ENCODE data around the gene DSN1. TPM values are rescaled to one million over a fixed set of nuclear protein-coding genes. Genes with fewer than 3 reads are reported as not detected.

The DSN1 gene, protein sequence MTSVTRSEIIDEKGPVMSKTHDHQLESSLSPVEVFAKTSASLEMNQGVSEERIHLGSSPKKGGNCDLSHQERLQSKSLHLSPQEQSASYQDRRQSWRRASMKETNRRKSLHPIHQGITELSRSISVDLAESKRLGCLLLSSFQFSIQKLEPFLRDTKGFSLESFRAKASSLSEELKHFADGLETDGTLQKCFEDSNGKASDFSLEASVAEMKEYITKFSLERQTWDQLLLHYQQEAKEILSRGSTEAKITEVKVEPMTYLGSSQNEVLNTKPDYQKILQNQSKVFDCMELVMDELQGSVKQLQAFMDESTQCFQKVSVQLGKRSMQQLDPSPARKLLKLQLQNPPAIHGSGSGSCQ
- 10 to 100 TPM; 31.9 to 32.0 TPM for total RNA-seq

DNA sequence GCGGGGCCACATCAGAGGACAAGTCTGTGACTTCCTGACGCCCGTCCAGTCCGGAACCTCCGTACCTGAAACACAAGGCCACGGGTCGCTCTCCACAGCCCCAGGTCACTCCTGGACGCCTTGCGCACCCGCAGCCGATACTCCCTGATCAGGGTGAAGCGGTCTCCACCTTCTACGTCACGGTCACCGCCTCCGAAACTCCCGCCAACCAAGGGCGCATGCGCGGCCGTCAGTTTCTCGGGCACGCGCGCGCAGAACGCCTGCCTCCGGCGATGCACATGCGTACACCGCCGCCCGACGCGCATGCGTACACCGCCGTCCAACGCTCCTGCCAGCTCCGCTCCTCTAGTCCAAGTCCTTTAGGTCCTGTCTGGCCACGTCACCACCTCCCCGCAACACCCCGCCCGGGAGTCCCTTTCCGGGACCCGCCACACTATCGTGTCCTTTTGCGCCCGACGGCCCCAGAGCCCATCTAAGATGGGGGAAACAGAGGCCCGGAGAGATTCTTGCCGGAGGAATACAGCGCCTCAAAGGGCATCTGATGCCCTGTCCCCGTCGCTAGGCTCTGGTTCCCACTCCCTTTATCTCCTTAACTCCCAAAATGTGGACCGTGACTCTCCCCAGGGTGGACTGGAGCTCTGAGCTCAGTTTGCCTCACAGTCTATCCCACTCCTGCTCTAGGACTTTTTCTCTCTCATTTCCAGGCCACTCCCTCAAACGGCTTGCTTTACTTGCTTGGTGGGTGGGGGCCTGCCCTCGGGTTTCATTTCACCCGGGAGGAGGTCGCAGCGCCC lies at the start of gene DSN1:
Gene DSN1, minus strand, starts transcription at position 167 of the 794 bp plus-strand sequence. CDS start 2,305 bp downstream, outside the sequence.
- peaks cover 2% of the 10 kb centered on the region for H3K27me3 Mint-ChIP-seq
- peak; percentile 99 for DNase-seq
- CTCF ChIA-PET: interaction anchor here (0.6 to 2.5 kb wide), 26 partner anchors 11 to 535 kb away, joined by 3 to 12 read pairs (median 4); partner anchors contain the start of genes NDRG3, RAB5IF and SLA2
- peaks cover 42% of the 10 kb centered on the region for H3K4me1 Mint-ChIP-seq
- H3K9me3 Mint-ChIP-seq: no peaks in the 10 kb centered on the region
- peak within 1 kb of the TSS; percentile 91 for H3K4me3 Mint-ChIP-seq
- H3K27ac Mint-ChIP-seq: peak within 1 kb of the TSS; percentile 85
- peaks cover 25% of the 10 kb centered on the region for H3K36me3 Mint-ChIP-seq (ENCODE audit: low read depth)
- POLR2A ChIA-PET: interaction anchor here (0.6 to 2.3 kb wide), 29 partner anchors 10 to 1031 kb away, joined by 3 to 13 read pairs (median 3); partner anchors contain the start of genes NDRG3, RAB5IF and SLA2

DNA sequence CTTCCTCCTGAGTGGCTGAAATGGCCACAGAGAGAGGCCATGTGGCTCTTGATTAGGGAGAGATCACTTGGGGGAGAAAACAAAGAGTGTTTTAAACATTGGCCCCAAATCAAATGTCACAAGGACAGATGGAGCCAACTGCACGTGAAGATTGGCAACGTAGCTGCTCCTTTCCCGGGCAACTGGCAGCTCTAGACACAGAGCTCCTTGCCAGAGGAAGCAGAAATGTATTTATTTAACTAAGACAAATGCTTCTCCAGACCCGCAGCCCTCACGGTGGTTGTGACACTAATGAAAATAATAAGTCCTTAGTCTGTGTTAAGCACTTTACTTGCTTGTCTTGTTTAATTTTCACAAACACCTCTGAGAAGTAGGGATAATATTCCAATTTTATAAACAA lies 49.6 kb upstream of the DSN1 start:
- POLR2A ChIA-PET: no interaction called here
- no peak for DNase-seq
- Mint-ChIP-seq H3K27ac (no peak overlapping the region), H3K27me3 (peaks cover 7% of the 10 kb centered on the region), H3K9me3 (no peaks in the 10 kb centered on the region), H3K4me1 (peaks cover 14% of the 10 kb centered on the region), H3K4me3 (no peak overlapping the region), H3K36me3 (ENCODE audit: low read depth) (no peaks in the 10 kb centered on the region)
- CTCF ChIA-PET: no interaction called here

DNA sequence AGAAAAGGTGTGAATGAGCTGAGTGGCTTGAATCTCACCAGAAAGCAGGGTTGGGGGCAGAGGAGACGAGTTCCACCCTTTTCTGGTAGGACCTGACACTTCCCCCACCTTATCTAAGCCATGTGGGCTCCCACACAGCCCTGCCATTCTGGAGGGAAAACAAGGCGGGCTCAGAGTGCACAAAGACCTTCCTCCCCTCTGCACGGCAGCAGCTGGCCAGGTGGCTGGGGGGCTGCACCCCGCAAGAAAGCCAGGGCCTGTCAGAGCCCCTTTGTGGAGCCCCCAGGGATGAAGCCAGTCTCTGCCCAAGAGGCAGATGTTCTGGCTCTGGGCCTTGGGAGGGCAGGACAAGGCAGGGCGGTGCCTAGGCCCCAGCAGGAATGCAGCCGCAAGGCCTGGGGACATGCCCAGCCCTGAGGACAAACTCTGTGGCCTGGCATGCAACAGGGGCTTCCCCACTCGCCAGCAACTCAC lies 48.4 kb upstream of the DSN1 start:
- Mint-ChIP-seq H3K27ac (no peak overlapping the region), H3K36me3 (ENCODE audit: low read depth) (no peaks in the 10 kb centered on the region), H3K9me3 (no peaks in the 10 kb centered on the region), H3K27me3 (peaks cover 7% of the 10 kb centered on the region), H3K4me3 (no peak overlapping the region), H3K4me1 (peaks cover 5% of the 10 kb centered on the region)
- DNase-seq: no peak
- ChIA-PET POLR2A (no interaction called here), CTCF (interaction anchor here (1.3 kb wide), 1 partner anchor 13 kb away, joined by 6 read pairs; no protein-coding TSS in a partner anchor)

DNA sequence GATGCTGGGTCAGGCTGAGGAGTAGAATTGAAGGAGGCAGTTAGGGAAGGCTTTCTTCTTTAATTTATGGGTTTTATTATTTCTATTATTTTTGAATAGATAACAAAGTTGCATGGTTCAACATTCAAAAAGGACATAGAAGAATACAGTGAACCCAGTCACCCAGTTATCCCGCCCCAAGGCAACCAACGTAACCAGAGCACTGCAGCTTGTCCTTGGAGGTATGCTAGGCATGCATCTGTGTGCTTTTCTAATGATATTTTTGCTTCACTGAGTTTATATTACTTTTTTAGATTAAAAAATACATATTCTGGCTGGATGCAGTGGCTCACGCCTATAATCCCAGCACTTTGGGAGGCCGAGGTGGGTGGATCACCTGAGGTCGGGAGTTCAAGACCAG lies 47.4 kb upstream of the DSN1 start:
- H3K27ac Mint-ChIP-seq: no peak overlapping the region
- H3K27me3 Mint-ChIP-seq: peaks cover 7% of the 10 kb centered on the region
- no peak for DNase-seq
- no peaks in the 10 kb centered on the region for H3K36me3 Mint-ChIP-seq (ENCODE audit: low read depth)
- H3K4me1 Mint-ChIP-seq: peaks cover 1% of the 10 kb centered on the region
- CTCF ChIA-PET: interaction anchor here (1.3 kb wide), 1 partner anchor 12 kb away, joined by 6 read pairs; no protein-coding TSS in a partner anchor
- POLR2A ChIA-PET: no interaction called here
- no peak overlapping the region for H3K4me3 Mint-ChIP-seq
- H3K9me3 Mint-ChIP-seq: no peaks in the 10 kb centered on the region

DNA sequence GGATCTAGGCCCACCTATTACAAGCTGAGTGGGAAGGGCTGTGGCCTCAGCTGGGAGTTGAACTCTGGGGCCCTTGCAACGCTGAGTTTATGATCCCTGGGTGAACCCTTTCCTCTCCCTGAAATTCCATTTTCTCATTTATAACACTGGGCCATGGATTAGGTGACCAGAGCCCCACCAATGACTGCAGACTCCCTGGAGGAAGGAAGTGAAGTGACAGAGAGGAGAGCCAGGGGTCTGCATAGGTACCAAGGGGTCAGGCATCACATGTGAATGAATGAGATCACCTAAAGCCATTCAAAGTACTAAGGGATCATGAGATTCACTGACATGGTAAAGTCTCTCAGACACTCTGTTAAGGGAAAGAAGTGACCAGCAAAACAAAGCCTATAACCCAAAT lies 46.5 kb upstream of the DSN1 start:
- DNase-seq: no peak
- Mint-ChIP-seq H3K27ac (no peak overlapping the region), H3K9me3 (no peaks in the 10 kb centered on the region), H3K27me3 (peaks cover 7% of the 10 kb centered on the region), H3K36me3 (ENCODE audit: low read depth) (no peaks in the 10 kb centered on the region), H3K4me1 (no peaks in the 10 kb centered on the region), H3K4me3 (no peak overlapping the region)
- ChIA-PET CTCF (interaction anchor here (0.6 to 1.6 kb wide), 3 partner anchors 11 to 54 kb away, joined by 3 to 11 read pairs (median 3); no protein-coding TSS in a partner anchor), POLR2A (interaction anchor here (1.0 kb wide), 1 partner anchor 47 kb away, joined by 3 read pairs; the partner anchor contains the start of gene DSN1)

DNA sequence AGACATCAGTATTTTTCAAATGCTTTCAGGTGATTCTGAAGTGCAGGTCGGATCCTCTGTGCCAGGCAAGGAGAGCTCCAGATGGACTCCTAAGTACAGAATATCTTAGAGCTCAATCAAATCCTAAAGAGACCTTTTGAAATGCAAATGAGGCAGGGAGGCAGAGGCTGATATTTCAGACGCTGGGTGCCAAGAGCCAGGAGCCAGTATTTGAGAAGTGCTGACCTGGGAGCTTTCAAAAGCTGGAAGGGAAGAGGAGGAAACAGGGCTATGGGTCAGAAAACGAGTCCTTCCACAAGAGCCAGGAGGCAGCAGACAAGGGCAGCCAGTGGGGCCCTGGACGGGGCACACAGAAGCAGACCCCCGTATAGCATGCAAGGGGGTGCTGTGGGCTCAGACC lies 46.1 kb upstream of the DSN1 start:
- ChIA-PET CTCF (interaction anchor here (0.6 to 1.6 kb wide), 3 partner anchors 11 to 53 kb away, joined by 3 to 11 read pairs (median 3); no protein-coding TSS in a partner anchor), POLR2A (interaction anchor here (1.0 kb wide), 1 partner anchor 46 kb away, joined by 3 read pairs; the partner anchor contains the start of gene DSN1)

DNA sequence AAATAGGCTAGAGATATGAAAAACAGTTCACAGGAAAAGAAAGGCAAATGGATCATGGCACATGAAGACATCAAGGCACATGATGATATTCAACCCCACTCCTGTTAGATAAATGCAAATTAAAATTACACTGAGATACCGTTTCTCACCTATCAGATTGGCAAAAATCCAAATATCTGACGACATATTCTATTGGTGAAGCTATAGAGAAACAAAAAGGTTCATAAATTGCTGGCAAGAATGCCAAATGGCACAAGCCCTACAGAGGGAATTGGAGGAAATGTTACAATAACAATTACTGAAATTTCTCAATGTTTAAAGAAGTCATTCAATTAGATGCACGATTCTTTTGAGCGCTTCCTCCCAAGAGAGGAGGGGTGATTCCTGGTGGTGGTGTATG lies 45.3 kb upstream of the DSN1 start:
- Mint-ChIP-seq H3K4me3 (no peak overlapping the region), H3K4me1 (no peaks in the 10 kb centered on the region), H3K9me3 (no peaks in the 10 kb centered on the region), H3K27me3 (peaks cover 3% of the 10 kb centered on the region), H3K27ac (no peak overlapping the region), H3K36me3 (ENCODE audit: low read depth) (no peaks in the 10 kb centered on the region)
- POLR2A ChIA-PET: no interaction called here
- no peak for DNase-seq
- CTCF ChIA-PET: interaction anchor here (1.6 kb wide), 1 partner anchor 10 kb away, joined by 11 read pairs; no protein-coding TSS in a partner anchor

More for the DNA sequence above, 46.1 kb upstream of the DSN1 start:
- Mint-ChIP-seq H3K4me1 (no peaks in the 10 kb centered on the region), H3K36me3 (ENCODE audit: low read depth) (no peaks in the 10 kb centered on the region), H3K9me3 (no peaks in the 10 kb centered on the region), H3K27ac (no peak overlapping the region), H3K27me3 (peaks cover 7% of the 10 kb centered on the region), H3K4me3 (no peak overlapping the region)
- no peak for DNase-seq

DNA sequence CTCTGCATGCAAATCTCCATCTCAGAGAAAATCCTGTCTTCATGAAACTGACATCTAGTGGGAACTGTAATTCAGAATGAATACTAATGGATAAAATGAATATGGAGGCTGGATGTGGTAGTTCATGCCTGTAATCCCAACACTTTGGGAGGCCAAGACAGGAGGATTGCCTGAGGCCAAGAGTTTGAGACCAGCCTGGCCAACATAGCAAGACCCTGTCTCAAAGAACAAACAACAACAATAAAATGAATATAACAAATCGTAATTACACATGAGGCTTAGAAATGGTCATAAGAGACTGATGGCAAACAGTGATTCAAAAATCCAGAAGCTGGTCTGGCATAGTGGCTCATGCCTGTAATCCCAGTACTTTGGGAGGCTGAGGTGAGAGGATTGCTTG lies 44.6 kb upstream of the DSN1 start:
- ChIA-PET CTCF (interaction anchor here (1.4 kb wide), 1 partner anchor 10 kb away, joined by 11 read pairs; no protein-coding TSS in a partner anchor), POLR2A (no interaction called here)
- DNase-seq: no peak
- H3K27me3 Mint-ChIP-seq: peaks cover 3% of the 10 kb centered on the region
- H3K4me3 Mint-ChIP-seq: no peak overlapping the region
- H3K4me1 Mint-ChIP-seq: no peaks in the 10 kb centered on the region
- H3K36me3 Mint-ChIP-seq (ENCODE audit: low read depth): no peaks in the 10 kb centered on the region
- no peak overlapping the region for H3K27ac Mint-ChIP-seq
- H3K9me3 Mint-ChIP-seq: no peaks in the 10 kb centered on the region

DNA sequence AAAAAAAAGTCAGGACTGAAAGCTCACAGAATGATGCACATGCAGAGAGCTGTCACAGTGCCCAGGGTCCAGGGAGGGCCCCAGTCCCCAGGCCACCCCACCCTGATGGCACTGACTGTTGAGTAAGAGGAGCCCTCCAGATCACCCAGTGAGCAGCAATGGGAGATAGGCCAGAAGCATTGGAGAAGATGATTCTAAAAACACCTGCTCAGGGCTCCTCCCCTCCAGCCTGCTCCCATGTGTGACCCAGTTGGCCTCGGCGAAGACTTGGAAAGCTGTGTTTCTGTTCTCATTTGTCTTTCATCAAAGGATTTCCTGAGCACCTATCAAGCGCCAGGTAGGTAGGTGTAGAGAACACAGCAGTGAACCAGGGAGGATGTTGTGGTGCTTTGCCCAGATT lies 43.9 kb upstream of the DSN1 start:
- Mint-ChIP-seq H3K36me3 (ENCODE audit: low read depth) (no peaks in the 10 kb centered on the region), H3K4me1 (no peaks in the 10 kb centered on the region), H3K27ac (no peak overlapping the region), H3K4me3 (no peak overlapping the region), H3K27me3 (peaks cover 3% of the 10 kb centered on the region), H3K9me3 (no peaks in the 10 kb centered on the region)
- POLR2A ChIA-PET: no interaction called here
- no peak for DNase-seq
- CTCF ChIA-PET: interaction anchor here (1.4 kb wide), 1 partner anchor 9 kb away, joined by 11 read pairs; no protein-coding TSS in a partner anchor

DNA sequence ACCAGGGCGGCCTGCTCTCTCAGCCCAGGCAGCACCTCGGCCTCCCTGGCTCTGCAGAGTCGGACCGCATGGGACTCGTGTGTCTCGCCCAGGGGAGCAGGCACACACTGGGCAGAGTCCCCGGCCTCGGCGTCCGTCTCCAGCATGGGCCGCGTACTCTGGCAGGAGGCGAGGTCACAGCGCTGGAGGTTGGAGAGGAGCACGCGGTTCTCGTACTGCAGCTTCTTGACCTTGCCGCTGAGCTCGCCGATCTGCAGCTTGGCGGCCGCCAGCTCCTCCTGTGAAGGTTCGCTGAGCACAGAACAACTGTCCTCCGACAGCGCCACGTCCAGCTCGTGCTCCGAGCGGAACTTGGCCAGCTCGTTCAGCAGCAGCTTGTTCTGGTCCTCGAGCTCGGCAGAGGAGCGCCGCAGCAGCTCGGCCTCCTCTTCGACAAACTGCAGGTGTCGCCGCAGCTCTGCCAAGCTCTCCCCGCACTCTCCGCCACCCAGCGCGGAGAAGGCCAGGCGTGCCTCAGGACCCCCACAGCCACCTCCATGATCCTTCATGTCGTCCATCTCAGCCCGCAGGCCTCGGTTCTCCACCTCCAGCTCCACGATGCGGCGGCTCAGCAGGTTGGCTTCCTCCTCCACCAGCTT lies 42.0 kb upstream of the DSN1 start:
- peaks cover 3% of the 10 kb centered on the region for H3K27me3 Mint-ChIP-seq
- H3K9me3 Mint-ChIP-seq: no peaks in the 10 kb centered on the region
- no peaks in the 10 kb centered on the region for H3K4me1 Mint-ChIP-seq
- ChIA-PET POLR2A (interaction anchor here (1.4 kb wide), 2 partner anchors 17 to 20 kb away, joined by 3 to 4 read pairs; no protein-coding TSS in a partner anchor), CTCF (interaction anchor here (0.9 to 1.5 kb wide), 4 partner anchors 8 to 71 kb away, joined by 3 to 4 read pairs (median 4); no protein-coding TSS in a partner anchor)
- no peaks in the 10 kb centered on the region for H3K36me3 Mint-ChIP-seq (ENCODE audit: low read depth)
- H3K27ac Mint-ChIP-seq: no peak overlapping the region
- no peak overlapping the region for H3K4me3 Mint-ChIP-seq
- no peak for DNase-seq

DNA sequence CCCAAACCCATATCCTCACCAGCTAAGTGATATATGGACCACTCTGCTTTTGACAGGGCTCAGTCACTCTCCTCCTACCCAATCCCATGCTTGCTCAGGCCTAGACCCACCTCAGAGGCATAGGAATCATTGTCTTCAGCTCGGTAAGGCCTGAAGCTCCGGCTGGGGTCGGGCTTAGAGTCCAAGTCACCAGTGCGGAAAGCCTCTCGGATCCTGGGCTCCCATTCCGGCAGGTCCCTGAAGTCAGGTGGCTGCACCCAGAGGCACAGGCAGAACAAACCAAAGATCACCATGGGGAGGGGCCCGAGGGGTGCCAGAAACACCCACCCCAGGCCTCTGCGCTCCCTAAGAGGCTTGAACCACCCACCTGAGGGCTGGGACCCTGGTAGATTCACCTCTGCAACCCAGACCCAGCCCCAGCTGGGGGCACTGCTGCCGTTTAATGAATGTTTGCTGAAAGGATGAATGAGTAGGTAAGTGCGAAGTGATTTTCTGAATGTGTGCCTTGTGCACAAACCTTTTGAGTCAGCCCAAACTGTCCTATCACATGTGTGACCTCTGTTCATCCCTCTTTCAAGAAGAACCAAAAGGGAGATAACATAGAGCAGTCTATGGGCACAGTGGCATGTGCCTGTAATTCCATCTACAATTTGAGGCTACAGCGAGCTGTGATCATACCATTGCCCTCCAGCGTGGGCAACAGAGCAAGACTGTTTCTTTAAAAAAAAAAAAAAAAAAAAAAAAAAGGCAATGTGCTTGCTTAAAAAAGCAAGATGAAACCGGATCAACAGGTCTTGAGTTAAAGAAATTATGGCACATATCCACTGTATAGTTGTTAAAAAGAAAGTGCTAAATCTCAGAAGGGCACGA lies 39.3 kb upstream of the DSN1 start:
- POLR2A ChIA-PET: no interaction called here

More for the DNA sequence above, 39.3 kb upstream of the DSN1 start:
- Mint-ChIP-seq H3K9me3 (no peaks in the 10 kb centered on the region), H3K4me3 (no peak overlapping the region), H3K36me3 (ENCODE audit: low read depth) (no peaks in the 10 kb centered on the region), H3K27ac (no peak overlapping the region), H3K27me3 (no peaks in the 10 kb centered on the region), H3K4me1 (peaks cover 2% of the 10 kb centered on the region)
- no peak for DNase-seq
- CTCF ChIA-PET: no interaction called here
